ENCODE data around the gene SCFD2. TPM values are rescaled to one million over a fixed set of nuclear protein-coding genes. Genes with fewer than 3 reads are reported as not detected.

The SCFD2 gene
- total and polyA plus RNA-seq, 7 donors = 5.8 to 13.3 (median 11.2) TPM

DNA sequence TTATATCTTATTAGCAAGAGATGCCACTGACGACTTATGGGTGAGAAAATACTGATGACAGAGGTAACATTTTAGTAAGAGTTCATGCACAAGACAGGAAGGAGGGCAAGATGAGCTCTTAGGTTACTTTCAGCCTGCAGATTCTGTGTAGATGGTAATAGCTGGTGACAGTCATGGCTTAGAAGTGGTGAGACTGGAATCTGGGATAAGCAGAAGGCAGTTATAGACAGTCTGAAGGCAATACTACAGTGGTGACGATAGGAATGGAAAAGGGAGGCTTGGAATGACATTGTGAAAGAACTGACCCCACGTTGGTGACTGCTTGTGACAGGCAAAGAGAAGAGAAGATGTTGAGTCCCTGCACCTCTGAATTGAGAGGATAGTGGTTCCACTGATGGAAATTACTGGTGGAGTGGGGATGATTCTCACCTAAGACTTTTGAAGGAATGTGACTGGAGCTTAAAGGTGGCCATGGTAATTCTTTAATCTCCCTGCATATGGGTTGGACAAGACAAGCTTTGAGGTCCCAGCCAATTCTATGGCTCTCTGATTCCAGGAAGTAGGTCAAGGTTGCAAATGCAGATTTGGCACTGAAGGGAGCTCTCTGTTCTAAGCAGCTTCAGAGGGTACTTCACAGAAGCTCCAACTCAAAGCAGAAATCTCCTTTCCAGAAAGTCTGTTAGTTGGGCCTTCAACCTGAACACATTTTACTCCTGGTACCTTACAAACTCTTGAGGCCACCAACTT is 404.0 kb downstream of the SCFD2 start:
- intact Hi-C loops (cut with DNase I) = no loop called here
- Histone ChIP-seq H3K4me3 (no peak overlapping the region), H3K9me3 (no peaks in the 10 kb centered on the region), H3K36me3 (ENCODE audit: insufficient read depth in 1 of 2, low read depth in 1 of 2) (no peaks in the 10 kb centered on the region), H3K27ac (no peak overlapping the region), H3K27me3 (ENCODE audit: insufficient read depth in 3 of 3, low read length in 2 of 3) (no peaks in the 10 kb centered on the region), H3K4me1 (peaks cover 6% of the 10 kb centered on the region)
- ATAC-seq (no peak), DNase-seq (no peak)
- WGBS, 3 donors = 90 to 95% (median 94%) methylated on average over 3 of the region's 3 CpGs
- no peak for TF ChIP-seq CTCF (IDR thresholded peaks at IDR 0.05)

- no peak for DNase-seq
- intact Hi-C loops (cut with DNase I) = no loop called here
- H3K4me1 ChIP-seq = peaks cover 6% of the 10 kb centered on the region
- H3K27me3 ChIP-seq (ENCODE audit: insufficient read depth in 3 of 3, low read length in 2 of 3) = no peaks in the 10 kb centered on the region
- no peaks in the 10 kb centered on the region for H3K36me3 ChIP-seq (ENCODE audit: insufficient read depth in 1 of 2, low read depth in 1 of 2)
- WGBS, 3 donors = 86 to 96% (median 95%) methylated on average over 3 of the region's 3 CpGs
- no peaks in the 10 kb centered on the region for H3K9me3 ChIP-seq
- no peak overlapping the region for H3K27ac ChIP-seq
- no peak for TF ChIP-seq CTCF (IDR thresholded peaks at IDR 0.05)
- no peak overlapping the region for H3K4me3 ChIP-seq
- no peak for ATAC-seq
Measured at GRCh38 chr4:52959541-52959940, 406.3 kb downstream of the SCFD2 start.

GRCh38 chr4:52957835-52958631 is 407.8 kb downstream of the SCFD2 start:
- Histone ChIP-seq H3K36me3 (ENCODE audit: insufficient read depth in 1 of 2, low read depth in 1 of 2) (no peaks in the 10 kb centered on the region), H3K9me3 (no peaks in the 10 kb centered on the region), H3K27me3 (ENCODE audit: insufficient read depth in 3 of 3, low read length in 2 of 3) (no peaks in the 10 kb centered on the region), H3K4me1 (peaks cover 6% of the 10 kb centered on the region), H3K27ac (no peak overlapping the region), H3K4me3 (no peak overlapping the region)
- DNase-seq = no peak
- TF ChIP-seq CTCF (IDR thresholded peaks at IDR 0.05) = no peak
- intact Hi-C loops (cut with DNase I) = no loop called here
- 67 to 77% (median 70%) methylated on average over 12 of the region's 12 CpGs for WGBS, 3 donors
- peak in 2 of 4 donors; percentile 12 to 40 for ATAC-seq

GRCh38 chr4:52957220-52957686 is 408.6 kb downstream of the SCFD2 start:
- peak in 3 of 4 donors; percentile 74 to 81 (median 76) for ATAC-seq
- no peak for TF ChIP-seq CTCF (IDR thresholded peaks at IDR 0.05)
- Histone ChIP-seq H3K27me3 (ENCODE audit: insufficient read depth in 3 of 3, low read length in 2 of 3) (no peaks in the 10 kb centered on the region), H3K27ac (no peak overlapping the region), H3K36me3 (ENCODE audit: insufficient read depth in 1 of 2, low read depth in 1 of 2) (no peaks in the 10 kb centered on the region), H3K4me3 (no peak overlapping the region), H3K9me3 (no peaks in the 10 kb centered on the region), H3K4me1 (peaks cover 12% of the 10 kb centered on the region)
- DNase-seq = no peak
- intact Hi-C loops (cut with DNase I) = no loop called here
- WGBS, 3 donors = 18 to 20% (median 19%) methylated on average over 9 of the region's 9 CpGs
